ENCODE results near the gene SLC26A3.
A peak's percentile ranks its signal among the peaks of the same experiment; 100 is the strongest.

The SLC26A3 gene

DNA sequence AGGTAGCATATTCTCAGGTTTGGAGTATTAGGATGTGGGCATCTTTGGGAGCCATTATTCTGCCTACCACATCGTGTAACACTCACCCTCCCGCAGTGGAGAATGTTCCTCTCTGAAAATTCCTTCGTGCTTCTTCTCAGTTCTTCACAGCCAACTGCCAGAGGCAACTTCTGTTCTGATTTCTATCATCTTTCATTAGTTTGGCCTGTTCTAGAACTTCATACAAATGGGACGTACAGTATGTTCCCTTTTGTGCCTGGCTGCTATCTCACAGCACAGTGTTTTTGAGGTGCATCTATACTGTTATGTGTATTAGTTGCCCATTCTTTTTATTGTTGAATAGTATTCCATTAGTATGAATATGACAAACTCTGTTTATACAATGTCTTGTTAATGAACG, 8.9 kb upstream of the SLC26A3 start:
- H4K12ac ChIP-seq (ENCODE audit: low read depth, low read length) = no peak overlapping the region
- no peak overlapping the region for H3K9ac ChIP-seq (ENCODE audit: low read length)
- no peaks in the 10 kb centered on the region for H3K79me2 ChIP-seq (ENCODE audit: control insufficient read depth, insufficient read depth, low read length, poor library complexity)
- no peak overlapping the region for H2BK120ac ChIP-seq (ENCODE audit: insufficient read depth, low read length, poor library complexity)
- no peaks in the 10 kb centered on the region for H3K79me1 ChIP-seq (ENCODE audit: low read length)
- no peak overlapping the region for H3K18ac ChIP-seq (ENCODE audit: low read length)
- no CpG with 5 or more reads among the region's 5 CpGs for WGBS (ENCODE audit: extremely low coverage, insufficient coverage, insufficient read length)
- no peaks in the 10 kb centered on the region for H3K9me3 ChIP-seq (ENCODE audit: insufficient read depth, low read depth, low read length)
- H3K4ac ChIP-seq (ENCODE audit: low read depth, low read length) = no peak overlapping the region
- no peak overlapping the region for H3K4me2 ChIP-seq (ENCODE audit: low read length)
- H4K91ac ChIP-seq (ENCODE audit: low read depth, low read length) = no peak overlapping the region
- no peak overlapping the region for H4K8ac ChIP-seq (ENCODE audit: low read depth, low read length)
- no peak overlapping the region for H2AK5ac ChIP-seq (ENCODE audit: low read length)
- H2BK5ac ChIP-seq (ENCODE audit: low read depth, low read length, poor library complexity) = no peak overlapping the region
- no peaks in the 10 kb centered on the region for H3K4me1 ChIP-seq (ENCODE audit: control insufficient read depth in 1 of 2, insufficient read depth in 2 of 2, low read length in 2 of 2)
- peak in 1 of 2 donors; percentile 53 for DNase-seq
- H3K14ac ChIP-seq (ENCODE audit: low read length) = no peak overlapping the region
- H3K36me3 ChIP-seq (ENCODE audit: control insufficient read depth in 1 of 2, insufficient read depth in 2 of 2, low read length in 2 of 2) = no peaks in the 10 kb centered on the region
- no peaks in the 10 kb centered on the region for H3K27me3 ChIP-seq (ENCODE audit: insufficient read depth, low read length)
- no peak overlapping the region for H2AFZ ChIP-seq (ENCODE audit: insufficient read depth, low read length, poor library complexity)
- H2BK12ac ChIP-seq (ENCODE audit: low read length) = no peak overlapping the region
- no peak overlapping the region for H3K27ac ChIP-seq (ENCODE audit: low read depth, low read length)
- no peak overlapping the region for H3K23ac ChIP-seq (ENCODE audit: low read length)
- H3K4me3 ChIP-seq (ENCODE audit: low read depth, low read length) = no peak overlapping the region

DNA sequence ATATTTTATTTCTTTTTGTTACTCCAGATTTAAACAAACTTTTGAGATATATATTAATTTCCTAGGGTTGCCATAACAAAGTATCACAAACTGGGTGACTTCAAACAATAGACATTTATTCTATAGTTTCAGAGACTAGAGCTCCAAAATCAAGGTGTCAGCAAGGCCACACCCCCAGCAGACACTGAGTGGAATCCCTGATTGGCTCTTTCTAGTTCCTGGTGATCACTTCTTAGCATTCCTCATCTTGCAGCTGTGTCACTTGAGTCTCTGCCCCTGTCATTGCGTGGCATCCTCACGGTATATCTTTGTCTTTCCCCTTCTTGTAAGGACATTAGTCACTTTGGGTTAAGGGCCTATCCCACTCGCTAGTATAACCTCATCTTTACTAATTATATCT, 7.6 kb upstream of the SLC26A3 start:
- no peak for DNase-seq
- Histone ChIP-seq H2AK5ac (ENCODE audit: low read length) (no peak overlapping the region), H3K27ac (ENCODE audit: low read depth, low read length) (no peak overlapping the region), H3K9me3 (ENCODE audit: insufficient read depth, low read depth, low read length) (no peaks in the 10 kb centered on the region), H4K91ac (ENCODE audit: low read depth, low read length) (no peak overlapping the region), H3K4me1 (ENCODE audit: control insufficient read depth in 1 of 2, insufficient read depth in 2 of 2, low read length in 2 of 2) (no peaks in the 10 kb centered on the region), H2BK5ac (ENCODE audit: low read depth, low read length, poor library complexity) (no peak overlapping the region), H3K4me3 (ENCODE audit: low read depth, low read length) (no peak overlapping the region), H3K27me3 (ENCODE audit: insufficient read depth, low read length) (no peaks in the 10 kb centered on the region), H4K12ac (ENCODE audit: low read depth, low read length) (no peak overlapping the region), H2AFZ (ENCODE audit: insufficient read depth, low read length, poor library complexity) (no peak overlapping the region), H3K79me2 (ENCODE audit: control insufficient read depth, insufficient read depth, low read length, poor library complexity) (no peaks in the 10 kb centered on the region), H2BK120ac (ENCODE audit: insufficient read depth, low read length, poor library complexity) (no peak overlapping the region), H2BK12ac (ENCODE audit: low read length) (no peak overlapping the region), H3K36me3 (ENCODE audit: control insufficient read depth in 1 of 2, insufficient read depth in 2 of 2, low read length in 2 of 2) (no peaks in the 10 kb centered on the region), H3K4ac (ENCODE audit: low read depth, low read length) (no peak overlapping the region), H3K23ac (ENCODE audit: low read length) (no peak overlapping the region), H3K79me1 (ENCODE audit: low read length) (no peaks in the 10 kb centered on the region), H3K4me2 (ENCODE audit: low read length) (no peak overlapping the region), H3K18ac (ENCODE audit: low read length) (no peak overlapping the region), H3K14ac (ENCODE audit: low read length) (no peak overlapping the region), H4K8ac (ENCODE audit: low read depth, low read length) (no peak overlapping the region), H3K9ac (ENCODE audit: low read length) (no peak overlapping the region)
- no CpG with 5 or more reads among the region's 3 CpGs for WGBS (ENCODE audit: extremely low coverage, insufficient coverage, insufficient read length)

DNA sequence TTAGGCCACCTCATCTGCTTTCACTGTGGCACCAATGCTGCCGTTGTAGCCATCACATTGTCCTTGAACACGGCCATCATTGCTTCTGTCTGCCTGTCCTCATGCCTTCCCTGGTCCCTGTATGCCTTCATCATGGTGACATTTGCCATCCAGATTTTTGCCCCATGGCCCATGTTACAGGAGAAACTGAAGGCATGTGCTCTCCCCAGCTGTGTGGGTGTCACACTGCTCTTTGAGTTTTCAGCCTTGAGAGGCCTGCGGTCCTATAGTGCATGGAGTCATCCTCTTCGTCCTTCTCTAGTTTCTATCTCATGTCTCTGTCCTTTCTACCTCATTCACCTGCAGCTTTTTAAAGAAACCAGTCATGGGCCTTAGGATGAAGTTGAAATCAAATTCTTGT, 6.2 kb upstream of the SLC26A3 start:
- Histone ChIP-seq H3K9ac (ENCODE audit: low read length) (no peak overlapping the region), H3K4me2 (ENCODE audit: low read length) (no peak overlapping the region), H2AFZ (ENCODE audit: insufficient read depth, low read length, poor library complexity) (no peak overlapping the region), H4K8ac (ENCODE audit: low read depth, low read length) (no peak overlapping the region), H2BK120ac (ENCODE audit: insufficient read depth, low read length, poor library complexity) (no peak overlapping the region), H4K12ac (ENCODE audit: low read depth, low read length) (no peak overlapping the region), H3K9me3 (ENCODE audit: insufficient read depth, low read depth, low read length) (no peaks in the 10 kb centered on the region), H3K79me2 (ENCODE audit: control insufficient read depth, insufficient read depth, low read length, poor library complexity) (no peaks in the 10 kb centered on the region), H3K27ac (ENCODE audit: low read depth, low read length) (no peak overlapping the region), H2BK12ac (ENCODE audit: low read length) (no peak overlapping the region), H3K14ac (ENCODE audit: low read length) (no peak overlapping the region), H3K4me1 (ENCODE audit: control insufficient read depth in 1 of 2, insufficient read depth in 2 of 2, low read length in 2 of 2) (no peaks in the 10 kb centered on the region), H3K36me3 (ENCODE audit: control insufficient read depth in 1 of 2, insufficient read depth in 2 of 2, low read length in 2 of 2) (no peaks in the 10 kb centered on the region), H4K91ac (ENCODE audit: low read depth, low read length) (no peak overlapping the region), H3K4me3 (ENCODE audit: low read depth, low read length) (no peak overlapping the region), H3K4ac (ENCODE audit: low read depth, low read length) (no peak overlapping the region), H3K27me3 (ENCODE audit: insufficient read depth, low read length) (no peaks in the 10 kb centered on the region), H3K18ac (ENCODE audit: low read length) (no peak overlapping the region), H2BK5ac (ENCODE audit: low read depth, low read length, poor library complexity) (no peak overlapping the region), H3K23ac (ENCODE audit: low read length) (no peak overlapping the region), H3K79me1 (ENCODE audit: low read length) (no peaks in the 10 kb centered on the region), H2AK5ac (ENCODE audit: low read length) (no peak overlapping the region)
- no CpG with 5 or more reads among the region's 4 CpGs for WGBS (ENCODE audit: extremely low coverage, insufficient coverage, insufficient read length)
- no peak for DNase-seq

DNA sequence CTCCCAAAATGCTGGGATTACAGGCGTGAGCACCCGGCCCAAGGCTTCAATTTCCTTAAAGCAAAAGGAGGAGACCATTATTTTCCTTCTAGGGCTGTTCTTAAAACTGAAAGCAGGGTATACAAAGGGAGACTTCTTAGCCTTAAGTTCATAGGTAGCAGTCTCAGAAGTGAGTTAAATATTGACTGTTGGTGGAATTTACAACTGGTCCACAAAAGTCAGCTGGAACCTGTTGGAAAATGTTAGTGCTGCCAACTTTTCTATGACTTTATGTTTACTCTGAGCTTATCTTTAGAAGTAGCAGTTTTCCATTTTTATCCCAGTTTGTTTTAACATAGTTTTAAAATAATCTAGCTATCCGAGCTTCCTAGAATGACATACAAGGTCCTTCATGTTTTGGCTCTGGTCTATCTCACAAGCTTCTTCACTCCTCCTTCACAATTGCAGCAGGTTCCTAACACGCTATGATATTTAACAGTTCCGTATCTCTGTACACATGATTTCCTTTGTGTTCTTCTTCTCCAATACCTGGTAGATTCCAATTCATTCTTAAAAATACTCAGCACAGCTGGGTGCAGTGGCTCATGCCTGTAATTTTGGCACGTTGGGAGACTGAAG, 3.3 kb downstream of the SLC26A3 start:
- Histone ChIP-seq H3K23ac (ENCODE audit: low read length) (no peak overlapping the region), H3K36me3 (ENCODE audit: control insufficient read depth in 1 of 2, insufficient read depth in 2 of 2, low read length in 2 of 2) (no peaks in the 10 kb centered on the region), H2BK12ac (ENCODE audit: low read length) (no peak overlapping the region), H2AK5ac (ENCODE audit: low read length) (no peak overlapping the region), H3K79me1 (ENCODE audit: low read length) (no peaks in the 10 kb centered on the region), H4K8ac (ENCODE audit: low read depth, low read length) (no peak overlapping the region), H4K91ac (ENCODE audit: low read depth, low read length) (no peak overlapping the region), H3K9me3 (ENCODE audit: insufficient read depth, low read depth, low read length) (no peaks in the 10 kb centered on the region), H3K27ac (ENCODE audit: low read depth, low read length) (no peak overlapping the region), H3K18ac (ENCODE audit: low read length) (no peak overlapping the region), H3K4me3 (ENCODE audit: low read depth, low read length) (no peak overlapping the region), H3K4me2 (ENCODE audit: low read length) (no peak overlapping the region), H3K79me2 (ENCODE audit: control insufficient read depth, insufficient read depth, low read length, poor library complexity) (no peaks in the 10 kb centered on the region), H3K14ac (ENCODE audit: low read length) (no peak overlapping the region), H4K12ac (ENCODE audit: low read depth, low read length) (no peak overlapping the region), H3K9ac (ENCODE audit: low read length) (no peak overlapping the region), H2BK120ac (ENCODE audit: insufficient read depth, low read length, poor library complexity) (no peak overlapping the region), H2AFZ (ENCODE audit: insufficient read depth, low read length, poor library complexity) (no peak overlapping the region), H3K27me3 (ENCODE audit: insufficient read depth, low read length) (no peaks in the 10 kb centered on the region), H3K4me1 (ENCODE audit: control insufficient read depth in 1 of 2, insufficient read depth in 2 of 2, low read length in 2 of 2) (no peaks in the 10 kb centered on the region), H2BK5ac (ENCODE audit: low read depth, low read length, poor library complexity) (no peak overlapping the region), H3K4ac (ENCODE audit: low read depth, low read length) (no peak overlapping the region)
- WGBS (ENCODE audit: extremely low coverage, insufficient coverage, insufficient read length) = no CpG with 5 or more reads among the region's 6 CpGs
- DNase-seq = no peak
